Hippocampal formation (tissue), 2 donors: ENCODE results near the gene SRSF12.
"Not testable (repeated sequence)": the region's sequence is repeated elsewhere in the genome, so short reads cannot be mapped to it uniquely, and the experiment has no call there.

Experiments used
- DNase-seq, 2 donors: peaks; one replicate each; lab custom pipeline; 2025; lab: John Stamatoyannopoulos, UW

SRSF12 gene

GRCh38 chr6:89073014-89073620 lies 44.8 kb downstream of the SRSF12 start:
- peak in 1 of 2 donors; percentile 48 for DNase-seq

- DNase-seq, result no peak
Measured at GRCh38 chr6:89071036-89071435, 46.8 kb downstream of the SRSF12 start.

- DNase-seq, result no peak
Measured at GRCh38 chr6:89069536-89070163, 48.2 kb downstream of the SRSF12 start.

GRCh38 chr6:89068695-89069094 lies 49.2 kb downstream of the SRSF12 start:
- DNase-seq, result no peak

- DNase-seq, result no peak
Measured at GRCh38 chr6:89067796-89068195, 50.1 kb downstream of the SRSF12 start.

- no peak for DNase-seq
Measured at GRCh38 chr6:89066940-89067646, 50.8 kb downstream of the SRSF12 start.

- not testable (repeated sequence) for DNase-seq
Measured at GRCh38 chr6:89066121-89066520, 51.8 kb downstream of the SRSF12 start.

GRCh38 chr6:89064931-89065330 lies 52.9 kb downstream of the SRSF12 start:
- DNase-seq, result not testable (repeated sequence)

GRCh38 chr6:89063881-89064280 lies 54.0 kb downstream of the SRSF12 start:
- no peak for DNase-seq

- DNase-seq, result no peak
Measured at GRCh38 chr6:89059227-89059626, 58.6 kb downstream of the SRSF12 start.

- no peak for DNase-seq
Measured at GRCh38 chr6:89058627-89059026, 59.2 kb downstream of the SRSF12 start.

GRCh38 chr6:89057759-89058158 lies 60.1 kb downstream of the SRSF12 start:
- DNase-seq, result no peak

GRCh38 chr6:89054208-89054607 lies 63.7 kb downstream of the SRSF12 start:
- no peak for DNase-seq

- DNase-seq, result no peak
Measured at GRCh38 chr6:89051676-89052075, 66.2 kb downstream of the SRSF12 start.

GRCh38 chr6:89050697-89051096 lies 67.2 kb downstream of the SRSF12 start:
- DNase-seq, result no peak

- no peak for DNase-seq
Measured at GRCh38 chr6:89050155-89050554, 67.7 kb downstream of the SRSF12 start.

GRCh38 chr6:89048985-89049384 lies 68.9 kb downstream of the SRSF12 start:
- DNase-seq, result no peak

GRCh38 chr6:89048288-89048923 lies 69.5 kb downstream of the SRSF12 start:
- no peak for DNase-seq

- DNase-seq, result no peak
Measured at GRCh38 chr6:89047473-89047872, 70.4 kb downstream of the SRSF12 start.
